Right renal cortex interstitium (tissue), 3 donors: ENCODE results near the gene IGF2BP2. TPM values are rescaled to one million over a fixed set of nuclear protein-coding genes. Genes with fewer than 3 reads are reported as not detected.
A peak's percentile ranks its signal among the peaks of the same experiment; 100 is the strongest.
"Not testable (repeated sequence)": the region's sequence is repeated elsewhere in the genome, so short reads cannot be mapped to it uniquely, and the experiment has no call there.

Experiments
- DNase-seq, 3 donors: peaks; one replicate each; pipeline ENCODE4 v3.0.0-alpha.2; 2013; ENCODE audit warnings: low read depth in 3 of 3, low spot score in 2 of 3
- polyA plus RNA-seq, 3 donors: library from polyadenylated mRNA; unstranded; fragments of 120-200 nt; gene quantifications; one replicate each; pipeline ENCODE4 v1.2.1, GENCODE V29; 2013; ENCODE audit not compliant: insufficient read length in 3 of 3

The IGF2BP2 gene
- polyA plus RNA-seq, 3 donors = 82.4 to 86.8 (median 83.7) TPM

DNA sequence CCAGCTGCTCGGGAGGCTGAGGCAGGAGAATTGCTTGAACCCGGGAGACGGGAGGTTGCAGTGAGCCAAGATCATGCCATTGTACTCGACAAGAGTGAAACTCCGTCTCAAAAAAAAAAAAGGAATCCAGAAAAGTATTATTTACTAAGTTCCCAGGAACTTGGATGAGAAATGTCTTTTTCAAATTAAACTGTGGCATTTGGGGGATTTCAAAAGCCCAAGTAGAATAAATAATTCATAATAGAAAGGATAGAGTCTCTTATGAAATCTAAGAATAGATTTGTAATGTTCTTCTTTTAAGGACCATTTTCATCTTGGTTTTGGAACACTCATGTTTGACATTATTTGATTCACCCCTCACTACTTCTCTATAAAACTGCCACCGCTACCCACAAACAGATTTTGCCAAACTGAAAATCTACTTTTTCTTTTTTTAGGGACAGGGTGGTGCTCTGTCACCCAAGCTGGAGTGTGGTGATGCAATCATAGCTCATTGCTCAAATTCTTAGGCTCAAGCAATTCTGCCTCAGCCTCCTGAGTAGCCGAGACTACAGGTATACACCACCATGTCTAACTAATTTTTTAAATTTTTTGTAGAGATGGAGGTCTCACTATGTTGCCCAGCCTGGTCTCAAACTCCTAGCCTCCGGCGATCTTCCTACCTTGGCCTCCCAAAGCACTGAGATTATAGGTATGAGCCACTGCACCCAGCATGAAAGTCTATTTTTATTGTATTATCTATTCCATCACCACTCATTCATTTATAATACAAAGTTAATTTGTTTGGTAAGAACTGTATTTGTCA, 139.4 kb downstream of the IGF2BP2 start:
- no peak for DNase-seq

DNA sequence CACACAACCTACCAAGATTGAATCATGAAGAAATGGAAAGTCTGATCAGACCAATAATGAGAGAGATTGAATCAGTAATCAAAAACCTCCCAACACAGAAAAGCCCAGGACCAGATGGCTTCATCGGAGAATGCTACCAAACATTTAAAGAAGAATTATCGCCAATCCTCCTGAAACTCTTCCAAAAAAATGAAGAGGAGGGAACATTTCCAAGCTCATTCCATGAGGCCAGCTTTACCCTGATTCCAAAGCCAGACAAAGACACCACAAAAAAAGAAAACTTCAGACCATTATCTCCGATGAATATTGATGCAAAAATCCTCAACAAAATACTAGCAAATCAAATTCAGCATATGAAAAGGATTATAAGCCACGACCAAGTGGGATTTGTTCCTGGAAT, 144.6 kb downstream of the IGF2BP2 start:
- DNase-seq = no peak

DNA sequence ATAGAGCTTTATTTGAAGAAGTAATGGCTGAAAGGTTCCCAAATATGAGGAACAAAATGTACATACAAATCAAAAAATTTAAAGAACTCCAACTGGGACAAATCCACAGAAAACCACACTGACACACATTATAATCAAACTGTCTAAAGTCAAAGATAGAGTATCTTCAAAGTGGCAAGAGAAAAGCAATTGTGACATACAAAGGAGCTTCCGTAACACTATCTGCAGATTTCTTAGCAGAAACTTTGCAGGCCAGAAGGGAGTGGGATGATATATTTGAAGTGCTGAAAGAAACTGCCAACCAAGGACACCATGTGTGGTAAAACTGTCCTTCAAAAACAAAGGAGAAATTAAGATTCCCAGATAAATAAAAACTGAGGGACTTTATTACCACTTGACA, 146.8 kb downstream of the IGF2BP2 start:
- no peak for DNase-seq

DNA sequence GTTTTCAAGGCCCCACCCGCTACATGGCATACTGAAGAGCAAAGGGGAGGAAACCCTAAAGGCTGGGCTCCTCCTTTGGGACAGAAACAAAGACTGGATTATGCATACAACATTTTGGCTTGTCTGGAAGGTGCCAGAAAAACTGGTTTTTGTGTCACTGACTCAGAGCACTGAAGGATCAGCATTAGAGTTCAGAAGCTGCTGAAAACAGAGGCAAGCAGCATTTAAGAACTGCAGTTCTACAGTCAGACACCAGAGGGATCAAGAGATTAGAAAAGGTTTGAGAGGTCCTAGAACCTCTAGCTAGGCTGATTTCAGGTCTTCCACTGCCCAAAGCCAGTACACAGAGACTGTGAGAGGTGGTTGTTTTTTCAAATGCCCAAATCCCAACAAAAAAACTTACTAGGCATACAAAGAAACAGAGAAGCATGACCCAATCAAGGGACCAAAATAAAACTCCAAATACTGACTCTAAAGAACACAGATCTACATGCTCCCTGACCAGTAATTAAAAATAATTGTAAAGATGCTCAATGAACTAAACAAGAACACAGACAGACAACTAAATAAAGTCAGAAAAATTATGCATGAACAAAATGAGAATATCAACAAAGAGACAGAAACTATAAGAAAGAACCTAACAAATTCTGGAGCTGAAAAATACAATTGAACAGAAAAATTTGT, 147.6 kb downstream of the IGF2BP2 start:
- DNase-seq = peak; percentile 25 to 31 (median 30)

DNA sequence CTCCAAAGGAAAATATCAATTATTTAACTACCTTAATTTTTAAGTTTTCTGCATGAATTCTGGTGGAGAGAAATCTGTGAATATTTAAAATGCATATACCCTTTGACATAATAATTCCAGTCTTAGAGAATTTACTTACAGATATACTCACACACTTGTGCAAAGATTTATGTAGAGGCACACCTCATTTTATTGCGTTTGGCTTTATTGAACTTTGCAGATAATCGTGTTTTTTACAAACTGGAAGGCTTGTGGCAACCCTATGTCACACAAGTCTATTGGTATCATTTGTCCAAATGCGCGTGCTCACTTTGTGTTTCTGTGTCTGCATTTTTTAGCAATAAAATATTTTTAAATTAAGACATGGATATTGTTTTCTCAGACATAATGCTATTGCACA, 157.3 kb downstream of the IGF2BP2 start:
- no peak for DNase-seq

DNA sequence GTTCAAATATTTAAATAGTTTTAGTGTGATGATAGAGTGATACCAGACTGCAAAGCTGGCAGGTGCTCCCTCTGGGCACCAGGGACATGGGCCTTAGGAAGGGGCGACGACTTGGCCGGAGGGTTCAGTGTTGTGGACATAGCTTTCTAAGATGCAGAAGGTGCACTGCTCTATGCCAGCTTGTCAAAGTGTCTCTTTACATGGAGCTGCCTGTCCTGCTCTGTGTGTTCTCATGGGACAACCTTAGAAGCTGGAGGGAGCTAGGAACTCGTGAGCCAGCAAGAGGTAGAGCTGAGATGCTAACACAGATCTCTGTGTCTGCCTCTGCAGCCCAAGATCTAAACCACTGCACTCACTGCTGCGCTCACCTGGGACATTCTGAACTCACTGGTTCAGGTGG, 160.9 kb downstream of the IGF2BP2 start:
- no peak for DNase-seq

DNA sequence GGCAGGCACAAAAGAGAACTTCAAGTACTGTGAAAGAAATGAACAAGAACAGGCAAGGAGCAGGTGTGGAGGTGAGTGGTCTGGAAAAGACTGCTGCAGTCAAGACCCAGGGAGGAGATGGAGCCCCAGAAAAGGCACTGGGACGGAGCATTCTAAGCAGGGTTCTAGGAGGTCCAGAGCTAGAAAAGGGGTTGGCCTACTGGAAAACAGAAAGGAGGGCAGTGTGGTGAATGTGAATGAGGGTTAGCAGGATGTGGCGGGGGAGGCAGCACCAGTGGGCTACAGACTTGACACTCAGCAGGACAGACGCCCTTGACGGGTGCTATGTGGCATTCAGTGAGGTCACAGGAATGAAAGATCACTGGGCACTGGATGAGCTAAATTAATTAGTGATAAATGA, 163.1 kb downstream of the IGF2BP2 start:
- DNase-seq = no peak

DNA sequence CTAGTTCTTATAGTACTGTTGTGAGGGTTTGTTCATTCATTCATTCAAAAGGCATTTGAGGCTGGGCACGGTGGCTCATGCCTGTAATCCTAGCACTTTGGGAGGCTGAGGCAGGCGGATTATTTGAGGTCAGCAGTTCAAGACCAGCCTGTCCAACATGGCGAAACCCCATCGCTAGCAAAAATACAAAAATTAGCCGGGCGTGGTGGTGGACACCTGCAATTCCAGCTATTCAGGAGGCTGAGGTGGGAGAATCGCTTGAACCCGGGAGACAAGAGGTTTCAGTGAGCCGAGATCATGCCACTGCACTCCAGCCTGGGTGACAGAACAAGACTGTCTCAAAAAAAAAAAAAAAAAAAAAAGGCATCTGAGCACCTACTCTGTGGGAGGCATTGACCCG, 163.5 kb downstream of the IGF2BP2 start:
- not testable (repeated sequence) for DNase-seq

DNA sequence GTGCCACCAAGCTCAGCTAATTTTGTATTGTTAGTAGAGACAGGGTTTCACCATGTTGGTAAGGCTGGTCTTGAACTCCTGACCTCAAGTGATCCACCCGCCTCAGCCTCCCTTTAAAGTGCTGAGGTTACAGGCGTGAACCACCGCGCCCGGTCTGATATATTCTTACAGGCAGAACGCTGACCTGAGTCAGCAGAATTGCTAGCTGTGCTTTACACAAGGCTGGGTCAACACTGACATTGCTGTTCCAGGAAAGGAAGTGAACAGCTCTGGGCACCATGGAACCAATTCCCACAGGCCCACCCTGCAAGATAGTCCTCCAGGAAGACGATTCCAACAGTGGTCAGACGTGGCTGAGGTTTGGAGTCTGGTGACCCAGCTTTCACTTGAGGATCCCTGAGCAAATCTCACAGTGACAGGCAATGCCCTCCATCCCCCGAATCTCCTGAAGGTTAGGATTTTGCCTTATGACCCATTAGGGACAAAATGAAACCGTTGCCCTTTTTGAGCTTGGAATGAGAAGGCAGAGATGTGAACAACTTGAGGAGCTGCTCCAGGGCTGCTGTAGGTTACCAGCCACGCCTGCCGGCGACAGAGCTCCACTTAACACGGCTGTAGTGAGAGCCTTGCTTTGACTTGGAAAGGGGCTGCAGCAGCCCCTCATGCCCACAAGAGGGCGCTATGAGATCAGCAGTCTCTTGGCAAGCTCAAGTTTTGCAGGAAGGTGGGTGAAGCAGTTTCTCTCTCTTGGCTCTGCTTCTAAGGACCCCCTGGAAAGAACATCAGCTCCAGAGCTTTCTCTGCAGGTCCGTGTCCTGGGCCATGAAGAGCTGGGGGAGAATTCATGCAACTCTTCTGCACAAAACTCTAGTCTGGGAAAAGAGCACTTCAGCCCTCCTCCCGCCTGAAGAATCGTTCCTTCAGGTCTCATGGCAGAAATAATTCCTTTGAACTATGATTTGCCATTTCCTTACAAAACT, 164.6 kb downstream of the IGF2BP2 start:
- DNase-seq = peak; percentile 60 to 67 (median 63)

DNA sequence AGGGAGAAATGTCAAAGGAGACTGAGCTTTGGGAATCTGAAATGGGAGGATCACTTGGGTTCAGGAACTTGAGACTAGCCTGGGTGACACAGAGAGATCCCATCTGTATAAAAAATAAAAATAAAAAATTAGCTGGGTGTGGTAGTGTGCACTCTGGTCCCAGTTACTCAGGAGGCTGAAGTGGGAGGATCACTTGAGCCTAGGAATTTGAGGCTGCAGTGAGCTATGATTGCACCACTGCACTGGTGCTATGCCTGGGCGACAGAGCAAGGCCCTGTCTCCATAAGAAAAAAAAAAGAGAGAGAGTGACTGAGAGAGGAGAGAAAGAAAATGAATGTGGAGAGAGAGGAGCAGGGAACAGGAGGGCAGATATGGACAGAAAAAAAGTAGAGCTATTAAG, 165.9 kb downstream of the IGF2BP2 start:
- no peak for DNase-seq

DNA sequence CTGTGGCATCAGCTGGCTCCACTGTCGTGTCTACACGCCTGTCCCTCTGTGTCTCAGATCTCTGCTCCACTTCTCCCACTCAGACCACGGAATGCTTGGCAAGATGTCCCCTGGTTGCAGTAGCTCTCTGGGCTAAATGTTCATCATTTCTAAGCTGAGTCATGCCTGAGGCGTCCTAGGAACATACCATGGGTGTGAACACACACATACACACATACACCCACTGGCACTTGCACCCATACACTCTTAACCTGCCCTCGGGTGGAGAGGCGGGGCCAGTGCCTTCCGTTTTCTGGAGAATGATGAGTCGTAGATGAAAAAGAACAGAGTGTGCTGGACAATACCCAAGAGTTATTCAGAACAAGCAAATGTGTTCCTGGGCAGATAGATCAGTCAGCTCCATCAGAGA, 166.3 kb downstream of the IGF2BP2 start:
- DNase-seq = no peak

DNA sequence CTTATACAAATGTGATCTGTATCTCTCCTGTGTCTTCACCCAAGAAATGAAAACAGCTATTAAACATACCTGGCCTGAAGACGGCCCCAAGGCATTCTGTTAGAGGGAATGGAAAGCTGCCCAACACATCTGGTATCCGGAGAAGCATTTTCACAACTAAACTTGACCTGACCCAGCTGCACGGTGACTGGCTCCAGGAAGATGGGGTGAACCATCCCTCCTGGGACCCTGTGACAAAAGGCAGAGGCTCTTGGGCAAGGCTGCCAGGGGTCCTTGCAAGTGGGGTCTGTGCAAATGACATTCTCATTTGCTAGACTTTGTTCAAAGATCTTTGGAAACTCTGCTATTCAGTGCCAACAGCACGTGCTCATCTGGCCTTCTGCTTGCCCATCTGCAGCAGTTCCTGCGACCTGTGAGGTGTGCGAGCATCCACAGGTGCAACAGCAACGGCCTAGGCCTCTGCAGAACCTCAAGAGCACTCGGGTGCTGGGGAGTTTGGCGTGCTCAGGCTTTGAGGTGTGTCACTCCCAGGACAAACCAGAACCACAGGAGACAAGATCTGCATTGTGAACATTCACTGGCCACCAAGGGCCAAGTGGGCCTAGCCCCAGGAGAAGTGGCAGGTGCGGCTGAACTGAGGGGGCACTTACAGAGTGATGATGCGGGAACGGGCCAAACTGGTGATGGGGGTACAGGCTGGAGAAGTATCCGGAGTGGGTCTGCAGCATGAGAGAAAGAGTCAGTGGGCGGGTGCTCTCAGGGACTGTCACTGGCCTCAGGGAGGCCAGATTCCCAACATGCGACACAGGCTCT, 166.9 kb downstream of the IGF2BP2 start:
- DNase-seq = no peak

DNA sequence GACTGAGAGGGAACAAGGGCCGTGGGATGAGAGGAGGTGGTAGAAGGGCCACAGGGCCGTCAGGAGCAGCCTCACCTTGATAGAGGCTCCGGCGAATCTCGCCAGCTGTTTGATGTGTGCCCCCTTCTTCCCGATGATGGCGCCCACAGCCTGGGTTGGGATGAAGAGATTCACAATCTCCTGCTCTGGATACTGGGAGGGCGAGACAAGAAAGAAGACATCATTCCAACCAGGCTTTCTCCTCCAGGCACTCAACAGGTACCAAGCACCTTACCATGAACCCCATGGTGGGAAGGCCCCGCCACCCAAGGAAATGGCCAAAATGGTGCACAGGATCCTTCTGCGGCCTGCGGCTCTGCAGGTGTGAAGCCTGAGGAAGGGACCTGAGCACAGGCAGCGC, 167.6 kb downstream of the IGF2BP2 start:
- DNase-seq = no peak

DNA sequence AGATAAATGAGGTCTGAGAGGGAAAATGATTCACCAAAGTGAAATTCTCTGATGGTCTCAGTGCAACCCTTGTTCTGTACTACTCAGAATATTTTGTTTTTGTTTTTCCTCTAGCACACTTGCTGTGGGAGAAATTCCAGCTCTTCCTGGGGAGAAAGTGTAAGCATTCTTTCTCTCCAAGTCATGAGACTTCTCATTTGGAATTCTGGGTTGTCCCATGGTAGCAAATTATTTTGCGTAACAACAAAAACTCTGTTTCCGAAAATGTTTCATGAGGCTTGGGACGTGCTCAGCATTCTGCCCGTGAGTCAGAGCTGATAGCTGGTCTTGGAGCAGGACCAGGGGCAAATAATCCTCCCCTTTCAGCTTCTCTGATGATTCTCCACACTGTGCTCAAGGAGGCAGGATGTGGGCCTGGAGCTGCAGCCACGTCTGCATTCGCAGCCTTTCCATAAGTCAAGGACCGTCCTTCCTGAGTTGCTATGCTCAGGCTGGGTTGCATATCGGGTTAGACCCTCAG, 168.5 kb downstream of the IGF2BP2 start:
- DNase-seq = no peak

DNA sequence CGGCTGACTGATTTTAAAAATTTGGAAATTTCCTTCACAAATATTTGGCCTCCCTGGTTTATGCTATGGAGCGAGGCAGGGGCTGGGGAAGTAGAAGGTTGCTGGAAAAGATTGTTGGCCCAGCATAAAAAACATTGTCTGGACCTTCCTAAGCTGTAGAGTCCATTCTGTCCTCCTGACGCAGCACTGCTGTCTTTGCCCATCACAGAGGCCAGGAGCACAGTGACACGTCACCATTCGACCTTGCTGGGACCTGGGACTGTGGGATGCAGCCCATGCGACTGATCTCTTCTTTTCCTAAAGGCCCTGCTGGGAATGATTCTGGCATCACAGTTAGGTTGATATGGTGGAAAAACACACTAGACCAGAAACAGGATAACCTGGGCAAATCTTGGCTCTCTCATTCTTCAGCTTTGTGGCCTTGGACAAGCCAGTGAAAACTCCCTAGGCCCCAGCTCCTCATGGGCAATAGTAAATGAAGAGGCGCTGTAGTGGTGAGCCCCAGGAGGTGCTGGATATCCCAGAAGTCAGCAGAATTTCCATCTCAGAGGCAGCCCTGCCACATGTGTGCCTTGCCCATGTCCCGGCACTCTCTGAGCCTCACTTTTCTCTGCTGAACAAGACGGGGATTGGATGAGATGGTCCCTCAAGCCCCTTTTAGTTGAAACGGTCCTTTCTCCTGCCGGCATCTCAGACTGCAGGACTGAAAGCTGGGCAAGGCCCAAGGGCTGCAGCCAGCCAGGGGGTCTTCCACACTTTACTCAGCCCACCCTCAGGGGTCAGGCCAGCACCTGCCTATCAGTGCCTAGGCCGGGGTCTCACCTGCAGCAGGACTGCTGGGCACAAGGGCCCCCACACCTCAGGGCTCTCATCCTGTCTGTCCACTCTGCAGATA, 169.2 kb downstream of the IGF2BP2 start:
- no peak for DNase-seq

DNA sequence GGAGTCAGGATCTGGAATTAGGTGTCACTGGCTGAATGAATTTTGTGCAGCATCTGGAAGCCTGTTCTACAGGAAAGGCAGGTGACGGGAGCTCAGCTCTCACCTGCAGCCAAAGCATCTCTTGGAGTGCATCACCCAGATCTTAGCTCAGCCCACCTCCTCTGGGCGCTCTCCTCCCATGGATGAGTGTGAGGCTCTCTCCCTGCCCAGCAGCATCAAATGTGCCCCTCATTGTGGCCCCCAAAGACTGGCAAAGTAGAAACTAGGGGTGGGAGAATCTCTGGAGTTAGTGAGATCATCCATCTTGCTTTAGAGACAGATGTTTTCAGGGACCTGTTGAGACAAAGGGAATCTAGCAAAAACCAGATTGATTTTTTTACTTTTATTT, 170.1 kb downstream of the IGF2BP2 start:
- DNase-seq = no peak

DNA sequence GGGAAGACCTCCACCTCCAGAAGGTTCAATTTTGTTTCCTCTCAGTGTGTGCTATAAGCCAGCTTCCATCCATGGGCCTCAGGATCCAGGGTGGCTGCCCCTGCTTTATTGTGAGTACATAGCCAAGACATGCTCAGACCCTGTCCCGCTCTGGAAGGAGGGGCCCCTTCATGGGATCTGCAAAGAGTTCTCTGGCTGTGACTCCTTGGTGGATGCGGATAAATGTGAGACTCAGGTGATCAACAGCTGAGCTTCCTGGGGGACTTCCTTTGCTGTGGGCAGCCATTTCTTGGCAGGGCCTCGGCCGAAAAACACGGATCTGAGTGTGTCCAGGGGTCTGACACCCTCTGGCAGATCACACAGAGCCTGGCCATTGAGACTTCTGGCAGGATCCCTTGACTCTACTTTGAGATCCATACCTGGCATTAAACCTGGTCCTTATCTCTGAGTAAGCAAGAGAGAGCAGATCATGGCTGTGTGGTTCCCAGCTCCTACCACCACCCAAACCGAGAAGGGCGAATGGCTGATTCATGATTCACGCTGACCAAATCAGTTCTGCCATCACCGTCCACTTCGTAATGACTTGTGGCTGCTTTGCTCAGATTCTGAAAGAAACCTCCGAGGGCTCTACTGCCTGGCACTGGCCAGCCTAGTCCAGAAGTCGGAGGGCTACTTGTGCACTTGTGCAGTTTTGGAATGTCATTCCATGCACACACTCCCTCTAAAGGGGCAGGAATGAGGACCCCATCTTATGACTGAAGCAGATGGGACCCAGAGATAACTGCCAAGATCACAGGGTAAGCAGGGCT, 170.7 kb downstream of the IGF2BP2 start:
- DNase-seq = no peak

DNA sequence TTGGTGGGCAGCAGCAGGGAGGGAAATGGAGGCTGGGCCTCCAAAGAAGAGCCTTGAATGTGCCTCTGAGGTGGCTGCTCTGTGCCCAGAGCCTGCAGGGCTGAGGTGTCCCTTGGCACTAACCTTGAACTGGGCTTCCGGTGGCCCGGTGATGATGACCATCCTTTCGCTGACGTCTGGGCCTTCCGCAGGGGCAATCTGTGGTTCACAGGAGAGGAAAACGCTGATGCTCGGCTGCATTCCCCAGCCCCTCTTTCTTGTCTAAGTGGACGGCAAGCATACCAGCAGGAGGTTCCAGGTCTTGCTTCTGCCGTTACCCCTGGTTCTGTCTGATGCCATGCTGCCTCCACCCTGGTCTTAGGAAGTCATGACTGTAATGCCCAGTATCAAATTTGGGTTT, 172.9 kb downstream of the IGF2BP2 start:
- no peak for DNase-seq
